ENCODE results near the gene KIAA1549.

- TF ChIP-seq MAFK (IDR thresholded peaks at IDR 0.05; ENCODE audit: low read depth, low read length) (no peak), CTCF (conservative IDR thresholded peaks at IDR 0.05; ENCODE audit: low read depth, low read length) (no peak), POLR2A (IDR thresholded peaks at IDR 0.05; ENCODE audit: low read depth, low read length) (no peak), ELK1 (IDR thresholded peaks at IDR 0.05; ENCODE audit: borderline replicate concordance, low read depth, low read length) (no peak), USF2 (IDR thresholded peaks at IDR 0.05; ENCODE audit: low read depth, low read length) (no peak), CEBPB (IDR thresholded peaks at IDR 0.05; ENCODE audit: low read depth, low read length) (no peak), CHD1 (IDR thresholded peaks at IDR 0.05; ENCODE audit: low read depth, low read length) (no peak), RCOR1 (IDR thresholded peaks at IDR 0.05; ENCODE audit: insufficient replicate concordance, low read length) (no peak), RAD21 (IDR thresholded peaks at IDR 0.05; ENCODE audit: low read length) (no peak), FOS (IDR thresholded peaks at IDR 0.05; ENCODE audit: low read depth, low read length) (no peak), SMC3 (IDR thresholded peaks at IDR 0.05; ENCODE audit: low read depth, low read length) (no peak)
Measured at GRCh38 chr7:138957217-138957616, 24.0 kb downstream of the KIAA1549 start.
